ENCODE results near the gene DEFB124.
"Not testable (repeated sequence)": the region's sequence is repeated elsewhere in the genome, so short reads cannot be mapped to it uniquely, and the experiment has no call there.

Gene DEFB124

GRCh38 chr20:31426891-31427551, 47.9 kb downstream of the DEFB124 start:
- DNase-seq (ENCODE audit: low read depth in 4 of 4, low spot score in 1 of 4): not testable (repeated sequence)

DNA sequence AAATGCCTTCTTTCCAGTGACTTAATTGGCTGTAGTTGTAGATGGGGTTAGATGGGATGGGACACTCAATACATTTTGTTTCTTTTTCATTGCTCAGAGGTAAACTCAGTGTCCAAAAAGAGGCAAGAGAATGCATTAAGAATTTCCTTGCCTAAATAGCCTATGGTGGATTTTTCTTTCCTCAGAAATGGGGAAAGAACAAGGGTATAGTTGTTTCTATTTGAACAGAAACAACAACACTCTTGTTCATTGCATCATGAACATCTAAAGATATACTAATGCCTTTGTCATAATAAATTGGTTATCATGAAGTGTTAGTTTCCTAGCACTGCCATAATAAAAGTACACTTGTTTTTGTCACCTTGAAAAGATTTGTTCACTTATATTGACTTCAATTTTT, 49.1 kb downstream of the DEFB124 start:
- no peak for DNase-seq (ENCODE audit: low read depth in 4 of 4, low spot score in 1 of 4)

DNA sequence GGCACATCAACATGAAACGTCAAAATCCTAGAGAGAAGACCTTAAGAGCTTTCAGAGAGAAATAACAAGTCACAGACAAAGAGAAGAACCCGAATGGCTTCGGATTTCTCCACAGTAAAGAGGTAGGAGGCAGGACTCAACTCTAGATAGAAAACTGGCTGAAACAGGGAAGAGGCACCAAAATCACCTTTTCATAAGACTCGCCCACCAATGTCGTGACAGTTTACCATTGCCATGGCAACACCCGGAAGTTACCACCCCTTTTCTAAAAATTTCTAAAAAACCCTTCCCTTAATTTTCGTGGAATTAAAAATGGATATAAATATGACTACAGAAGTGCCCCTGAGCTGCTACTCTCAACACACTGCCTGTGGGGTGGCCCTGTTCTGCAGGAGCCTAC, 56.6 kb downstream of the DEFB124 start:
- DNase-seq (ENCODE audit: low read depth in 4 of 4, low spot score in 1 of 4): no peak

DNA sequence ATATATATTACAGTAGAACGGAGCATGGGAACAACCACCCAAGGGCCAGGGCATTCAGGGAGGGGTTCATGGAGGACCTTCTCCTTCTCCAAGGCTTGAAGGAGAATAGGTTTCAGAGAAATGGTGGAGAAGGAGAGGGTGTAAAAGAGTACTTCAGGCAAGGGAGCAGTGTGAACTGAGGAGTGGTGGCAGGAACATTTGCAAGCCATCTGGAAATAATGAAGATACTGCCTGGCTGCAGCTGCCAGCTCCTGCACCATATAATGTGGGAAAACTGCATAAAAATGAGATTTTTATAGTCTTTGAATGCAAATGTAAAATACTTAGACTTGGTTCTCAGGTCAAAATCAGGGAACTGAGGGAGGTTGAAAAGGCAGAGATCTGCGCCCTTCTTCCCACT, 59.3 kb downstream of the DEFB124 start:
- DNase-seq (ENCODE audit: low read depth in 4 of 4, low spot score in 1 of 4): no peak

Measured in stimulated activated CD4-positive, alpha-beta T cell treated with anti-CD3 and anti-CD28 coated beads, Interleukin-1b, Interleukin-23, amount 100 ng/mL, for 24 hours (primary cell).